GM21390 (cell line): Measurements from ENCODE around the gene PDIA2.

ENCODE experiments used
- ATAC-seq: cut with Tn5 transposase; IDR thresholded peaks from one replicate; pipeline ENCODE4 v1.9.1; 2021; ENCODE audit not compliant: unreplicated experiment

PDIA2 gene

DNA sequence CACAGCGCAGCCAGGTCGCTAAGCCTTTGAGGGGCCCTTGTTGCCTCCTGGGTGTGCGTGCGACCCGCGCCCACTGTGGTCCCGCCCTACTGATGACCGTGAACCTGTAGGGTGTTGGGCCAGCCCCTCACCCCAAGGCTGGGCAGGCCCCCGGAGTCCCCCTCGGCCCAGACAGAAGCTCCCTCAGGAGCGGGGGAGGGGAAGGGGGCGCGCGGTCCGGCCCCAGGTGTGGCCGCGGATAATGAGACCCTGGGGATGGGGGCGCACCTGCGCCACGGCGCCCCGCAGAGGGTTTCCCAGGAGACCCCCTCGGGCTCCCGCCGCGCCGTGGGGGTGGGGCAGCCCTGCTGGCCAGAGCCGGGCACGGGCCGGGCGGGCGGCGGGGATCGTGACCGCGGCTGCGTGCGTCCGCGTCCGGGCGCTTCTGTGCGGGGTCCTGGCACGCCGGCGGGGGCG, 2.9 kb upstream of the PDIA2 start:
- ATAC-seq = no peak

DNA sequence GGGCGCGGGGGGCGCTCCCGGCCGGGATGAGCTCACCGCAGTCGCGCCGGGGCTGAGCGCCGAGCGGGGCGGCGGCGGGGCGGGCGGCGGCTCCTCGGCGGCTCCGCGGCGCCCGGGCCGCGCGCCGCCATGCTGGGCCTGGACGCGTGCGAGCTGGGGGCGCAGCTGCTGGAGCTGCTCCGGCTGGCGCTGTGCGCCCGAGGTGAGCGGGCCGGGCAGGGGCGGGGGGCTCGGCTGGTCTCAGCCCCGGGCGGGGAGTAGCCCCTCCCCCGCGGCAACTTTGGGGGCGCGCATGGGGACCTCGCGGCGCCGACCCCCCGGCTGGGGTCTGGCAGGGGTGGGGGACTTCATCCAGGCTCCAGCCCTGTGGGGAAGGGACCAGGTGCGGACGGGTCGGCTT, 2.4 kb upstream of the PDIA2 start, which contains the start of gene ARHGDIG:
ARHGDIG (plus strand) TSS at position 40 of the 400 bp plus-strand sequence; CDS start at position 130, 90 bp downstream.
- ATAC-seq = no peak

DNA sequence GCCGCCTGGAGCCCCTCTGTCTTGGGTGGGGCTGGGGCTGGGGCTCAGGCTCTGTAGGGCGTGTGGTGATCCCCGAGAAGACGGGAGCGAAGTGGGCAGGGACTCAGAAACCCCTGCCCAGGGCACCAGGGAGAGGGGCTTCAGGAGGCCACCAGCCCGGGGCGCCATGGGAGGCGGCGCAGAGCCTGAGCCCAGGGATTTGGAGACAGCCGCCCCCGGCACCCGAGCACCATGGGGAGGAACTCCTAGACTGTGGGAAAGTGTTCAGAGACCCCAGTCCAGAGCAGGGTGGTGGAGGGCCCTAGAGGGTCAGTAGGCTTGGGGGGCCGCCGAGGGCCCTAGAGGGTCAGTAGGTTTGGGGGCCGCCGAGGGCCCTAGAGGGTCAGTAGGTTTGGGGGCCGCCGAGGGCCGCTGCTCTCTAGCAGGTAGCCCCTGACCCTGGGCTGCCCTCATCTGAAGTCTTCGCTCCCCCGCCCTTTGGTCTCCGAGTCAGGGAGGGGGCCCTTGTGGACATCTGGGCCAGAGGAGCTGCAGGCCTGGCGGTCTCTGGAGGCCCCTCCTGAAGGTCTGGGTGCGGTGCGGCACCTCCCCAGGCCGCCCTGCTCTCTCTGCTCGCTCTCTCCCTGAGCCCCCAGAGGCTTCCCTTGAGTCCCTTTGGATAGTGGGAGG, 1.8 kb upstream of the PDIA2 start:
- ATAC-seq = no peak

DNA sequence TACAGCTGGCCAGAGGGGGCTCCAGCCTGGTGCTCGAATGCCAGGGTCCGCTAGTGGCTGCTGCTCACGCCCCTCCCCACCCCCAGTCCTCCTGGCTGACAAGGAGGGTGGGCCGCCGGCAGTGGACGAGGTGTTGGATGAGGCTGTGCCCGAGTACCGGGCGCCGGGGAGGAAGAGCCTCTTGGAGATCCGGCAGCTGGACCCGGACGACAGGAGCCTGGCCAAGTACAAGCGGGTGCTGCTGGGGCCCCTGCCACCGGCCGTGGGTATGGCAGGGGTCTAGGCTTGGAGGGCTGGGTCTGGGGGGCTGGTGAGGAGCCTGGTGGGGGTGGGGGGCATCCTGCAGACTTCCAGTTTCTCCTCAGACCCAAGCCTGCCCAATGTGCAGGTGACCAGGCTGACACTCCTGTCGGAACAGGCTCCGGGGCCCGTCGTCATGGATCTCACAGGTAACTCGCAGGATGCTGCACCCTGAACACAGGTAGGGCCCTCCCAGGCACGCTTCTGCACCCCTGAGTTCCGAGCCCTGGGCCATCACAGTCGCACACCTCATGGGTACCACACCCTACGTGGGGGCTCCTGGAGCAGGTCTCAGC, 1.2 kb upstream of the PDIA2 start:
- ATAC-seq = no peak

DNA sequence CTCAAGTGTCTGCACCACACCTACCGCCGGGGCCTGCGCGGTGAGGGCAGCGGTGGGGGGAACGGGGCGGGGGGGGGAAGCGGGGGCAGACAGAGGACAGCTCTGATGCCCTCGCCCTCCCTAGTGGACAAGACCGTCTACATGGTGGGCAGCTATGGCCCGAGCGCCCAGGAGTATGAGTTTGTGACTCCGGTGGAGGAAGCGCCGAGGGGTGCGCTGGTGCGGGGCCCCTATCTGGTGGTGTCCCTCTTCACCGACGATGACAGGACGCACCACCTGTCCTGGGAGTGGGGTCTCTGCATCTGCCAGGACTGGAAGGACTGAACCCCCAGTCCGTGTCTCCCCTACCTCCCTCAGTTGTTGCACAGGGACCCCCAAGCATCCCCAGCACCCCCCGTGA, 473 bp upstream of the PDIA2 start:
- no peak for ATAC-seq

DNA sequence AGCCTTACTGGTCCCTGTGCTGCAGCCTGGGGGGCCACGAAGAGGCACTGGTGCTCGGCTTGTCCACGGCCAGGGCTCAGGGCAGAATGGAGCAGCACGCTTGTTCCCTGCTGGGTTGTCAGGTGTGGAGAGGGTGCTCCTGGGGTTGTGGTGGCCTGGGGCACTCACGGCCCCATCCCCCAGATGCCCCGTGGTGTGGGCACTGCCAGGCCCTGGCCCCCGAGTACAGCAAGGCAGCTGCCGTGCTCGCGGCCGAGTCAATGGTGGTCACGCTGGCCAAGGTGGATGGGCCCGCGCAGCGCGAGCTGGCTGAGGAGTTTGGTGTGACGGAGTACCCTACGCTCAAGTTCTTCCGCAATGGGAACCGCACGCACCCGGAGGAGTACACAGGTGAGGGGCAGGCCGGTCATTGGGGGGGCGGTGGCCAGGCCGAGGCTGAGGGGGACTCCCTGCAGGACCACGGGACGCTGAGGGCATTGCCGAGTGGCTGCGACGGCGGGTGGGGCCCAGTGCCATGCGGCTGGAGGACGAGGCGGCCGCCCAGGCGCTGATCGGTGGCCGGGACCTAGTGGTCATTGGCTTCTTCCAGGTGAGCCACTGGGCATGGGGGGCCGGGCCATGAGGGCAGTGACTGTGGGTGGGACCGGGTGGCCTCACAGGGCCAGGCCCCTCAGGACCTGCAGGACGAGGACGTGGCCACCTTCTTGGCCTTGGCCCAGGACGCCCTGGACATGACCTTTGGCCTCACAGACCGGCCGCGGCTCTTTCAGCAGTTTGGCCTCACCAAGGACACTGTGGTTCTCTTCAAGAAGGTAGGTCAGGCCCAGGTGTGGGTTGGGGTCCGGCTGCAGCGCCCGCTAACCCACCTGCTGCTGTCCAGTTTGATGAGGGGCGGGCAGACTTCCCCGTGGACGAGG, 1.5 kb downstream of the PDIA2 start:
- no peak for ATAC-seq

DNA sequence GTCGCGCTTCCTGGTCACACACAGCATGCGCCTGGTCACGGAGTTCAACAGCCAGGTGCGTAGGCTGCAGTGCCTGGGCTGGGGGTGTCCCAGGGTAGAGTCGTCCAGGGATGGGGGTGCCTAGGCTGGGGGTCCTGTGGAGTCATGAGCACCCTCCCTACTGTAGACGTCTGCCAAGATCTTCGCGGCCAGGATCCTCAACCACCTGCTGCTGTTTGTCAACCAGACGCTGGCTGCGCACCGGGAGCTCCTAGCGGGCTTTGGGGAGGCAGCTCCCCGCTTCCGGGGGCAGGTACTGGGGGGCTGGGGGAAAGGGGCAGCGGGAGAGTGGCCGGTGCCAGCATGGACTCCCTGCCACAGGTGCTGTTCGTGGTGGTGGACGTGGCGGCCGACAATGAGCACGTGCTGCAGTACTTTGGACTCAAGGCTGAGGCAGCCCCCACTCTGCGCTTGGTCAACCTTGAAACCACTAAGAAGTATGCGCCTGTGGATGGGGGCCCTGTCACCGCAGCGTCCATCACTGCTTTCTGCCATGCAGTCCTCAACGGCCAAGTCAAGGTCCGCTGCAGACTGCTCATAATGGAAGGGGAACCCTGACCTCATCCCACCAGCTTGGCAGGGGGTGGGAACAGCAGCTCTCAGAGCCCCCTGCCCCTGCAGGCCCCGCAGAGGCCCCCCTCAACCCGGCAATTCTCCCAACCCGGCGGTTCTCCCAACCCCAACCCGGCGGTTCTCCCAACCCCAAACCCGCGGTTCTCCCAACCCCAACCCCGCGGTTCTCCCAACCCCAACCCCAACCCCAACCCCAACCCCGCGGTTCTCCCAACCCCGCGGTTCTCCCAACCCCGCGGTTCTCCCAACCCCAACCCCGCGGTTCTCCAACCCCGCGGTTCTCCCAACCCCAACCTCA, 2.4 kb downstream of the PDIA2 start:
- ATAC-seq = no peak

DNA sequence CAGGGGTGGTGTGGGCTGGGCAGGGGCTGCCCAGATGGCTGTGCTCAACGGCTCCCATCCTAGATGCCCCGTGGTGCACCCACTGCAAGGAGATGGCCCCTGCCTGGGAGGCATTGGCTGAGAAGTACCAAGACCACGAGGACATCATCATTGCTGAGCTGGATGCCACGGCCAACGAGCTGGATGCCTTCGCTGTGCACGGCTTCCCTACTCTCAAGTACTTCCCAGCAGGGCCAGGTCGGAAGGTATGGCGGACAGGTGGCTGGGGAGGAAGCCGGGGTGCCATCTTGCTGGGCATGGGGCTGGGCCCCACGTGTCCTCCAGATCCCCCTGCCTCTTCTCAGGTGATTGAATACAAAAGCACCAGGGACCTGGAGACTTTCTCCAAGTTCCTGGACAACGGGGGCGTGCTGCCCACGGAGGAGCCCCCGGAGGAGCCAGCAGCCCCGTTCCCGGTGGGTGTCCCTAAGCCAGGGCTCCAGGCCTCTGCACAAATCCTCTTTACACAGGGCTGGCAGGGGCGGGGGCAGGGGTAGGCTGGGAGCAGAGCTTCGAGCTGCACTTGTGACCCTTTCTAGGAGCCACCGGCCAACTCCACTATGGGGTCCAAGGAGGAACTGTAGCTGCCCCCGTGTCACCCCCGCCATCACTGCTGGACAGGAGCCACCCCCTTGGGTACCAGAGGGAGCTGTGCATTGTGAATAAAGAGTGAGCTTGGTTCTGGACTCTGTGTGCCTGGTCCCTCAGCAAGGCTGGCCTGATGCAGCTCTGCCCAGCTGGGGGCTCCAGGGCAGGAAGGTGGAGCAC, 3.7 kb downstream of the PDIA2 start:
- ATAC-seq = no peak

DNA sequence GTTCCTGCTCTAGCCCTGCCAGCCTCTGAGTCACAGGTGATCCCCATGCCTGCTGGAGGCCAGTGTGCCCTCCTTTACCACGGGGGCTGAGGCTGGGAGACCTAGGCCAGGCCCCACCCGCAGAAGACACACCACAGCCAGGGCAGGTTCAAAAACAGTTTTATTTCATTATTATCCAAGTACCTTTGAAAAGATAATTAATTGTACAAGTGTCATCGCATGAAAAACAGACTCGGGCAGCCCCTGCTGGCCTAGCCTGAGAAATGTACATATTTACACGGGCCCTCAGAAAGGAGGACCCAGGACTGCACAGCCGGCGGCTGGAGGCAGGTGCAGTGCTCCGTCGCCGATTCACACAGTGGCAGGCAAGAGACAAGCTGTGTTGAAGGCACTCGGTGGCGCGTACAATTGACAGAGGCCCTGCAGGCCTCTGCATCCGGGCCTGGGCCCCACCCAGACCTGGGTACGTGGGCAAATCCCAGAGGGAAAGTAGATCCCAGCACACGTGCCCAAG, 4.4 kb downstream of the PDIA2 start:
- ATAC-seq = no peak

DNA sequence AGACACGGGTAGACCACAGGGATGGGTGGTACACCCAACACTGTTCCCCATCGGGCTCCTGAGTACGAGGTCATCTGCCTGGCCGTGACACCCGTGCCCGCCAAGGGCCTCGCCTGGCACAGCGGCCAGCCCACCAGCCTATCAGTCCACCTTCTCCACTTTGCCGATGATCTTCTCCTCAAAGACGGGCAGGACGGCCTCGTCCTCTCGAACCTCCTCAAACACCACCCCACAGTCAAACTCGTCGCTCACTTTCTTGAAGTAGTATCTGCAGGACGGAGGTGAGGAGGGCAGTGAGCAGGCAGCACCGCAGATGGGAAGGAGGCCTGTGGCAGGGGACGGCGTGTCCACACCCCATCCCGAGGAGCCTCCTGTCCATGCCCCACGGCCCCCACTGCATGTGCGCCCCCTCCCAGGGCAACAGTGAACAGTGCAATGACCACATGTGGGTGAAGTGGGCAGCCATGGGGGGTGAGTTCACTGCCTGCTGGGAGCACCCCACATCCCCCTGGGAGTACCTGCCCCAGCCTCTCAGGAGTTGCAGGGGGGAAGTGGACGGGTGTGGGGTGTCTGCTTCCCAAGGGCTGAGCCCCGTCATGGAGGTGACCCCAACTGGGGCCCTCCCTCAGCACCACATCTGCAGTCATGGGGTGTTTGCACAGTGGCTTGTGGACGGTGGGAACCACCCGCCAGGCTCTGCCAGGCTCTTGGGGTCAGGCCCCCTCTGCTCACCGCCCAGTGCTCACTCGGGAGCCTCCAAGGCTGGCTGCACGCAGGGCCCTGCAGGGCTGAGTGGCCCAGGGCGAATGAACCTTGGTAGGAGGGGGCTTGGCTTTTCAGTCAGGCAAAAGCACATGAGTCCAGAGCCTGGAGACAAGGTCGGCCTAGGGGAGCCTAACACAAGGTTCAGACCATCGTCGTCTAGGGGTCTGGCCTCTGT, 5.3 kb downstream of the PDIA2 start:
- no peak for ATAC-seq

DNA sequence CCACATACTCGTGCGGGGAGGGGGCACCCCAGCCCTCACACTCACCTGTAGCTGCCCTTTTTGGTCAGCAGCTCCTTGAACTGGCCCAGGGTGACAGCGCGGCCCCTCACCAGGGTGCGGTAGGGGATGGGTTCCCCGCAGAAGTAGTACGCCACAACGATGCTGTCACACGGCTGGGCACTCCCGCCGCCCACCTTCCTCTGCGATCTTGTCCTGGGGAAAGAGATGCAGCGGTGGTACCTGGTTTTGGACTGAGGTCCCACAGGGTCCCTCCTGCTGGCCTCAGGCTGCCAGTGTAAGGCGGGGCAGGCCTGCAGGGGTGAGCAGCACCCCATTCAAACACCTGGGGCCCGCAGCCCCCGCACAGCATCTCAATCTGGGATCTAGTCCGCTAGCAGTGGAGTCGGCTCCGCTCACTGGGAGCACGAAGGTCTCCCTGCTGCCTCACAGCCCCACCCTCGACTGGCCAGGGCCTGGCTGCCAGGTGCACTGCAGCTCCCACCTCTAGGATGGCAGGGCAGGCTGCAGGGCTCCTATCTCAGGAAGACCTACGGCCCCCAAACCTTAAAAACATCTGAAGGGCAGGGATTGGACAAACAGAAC, 6.5 kb downstream of the PDIA2 start:
- ATAC-seq = no peak

DNA sequence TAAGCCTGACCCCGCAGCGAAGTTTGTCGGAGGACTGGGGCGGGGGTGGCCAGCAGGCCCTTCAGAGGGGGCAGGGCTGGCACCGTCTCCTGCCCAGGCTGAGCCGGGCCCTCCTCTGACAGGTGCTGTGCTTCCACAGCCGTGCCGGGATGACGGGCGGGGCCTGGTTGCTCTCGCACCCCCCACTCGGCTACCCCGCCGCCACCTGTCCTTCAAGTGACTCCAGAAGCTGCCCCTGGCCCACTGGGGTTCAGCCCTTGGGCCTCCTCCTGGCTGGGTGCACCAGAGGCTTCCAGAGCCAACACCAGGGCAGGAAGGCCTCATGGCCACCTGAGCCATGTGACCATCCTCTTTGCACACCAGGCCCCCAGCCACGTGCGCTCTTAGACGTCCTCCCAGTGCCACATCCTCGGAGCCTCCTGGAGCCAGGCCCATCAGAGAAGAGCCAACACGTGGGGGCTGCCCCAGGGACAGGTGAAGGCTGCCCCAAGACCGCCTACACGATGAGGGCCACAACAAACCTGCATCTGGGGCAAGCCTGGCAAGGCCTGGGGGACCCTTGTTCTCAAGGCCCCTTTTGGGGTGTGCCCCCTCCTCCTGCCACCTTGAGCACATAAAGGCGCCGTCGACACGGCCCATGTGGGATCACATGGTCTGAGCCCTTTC, 7.2 kb downstream of the PDIA2 start:
- ATAC-seq = no peak

DNA sequence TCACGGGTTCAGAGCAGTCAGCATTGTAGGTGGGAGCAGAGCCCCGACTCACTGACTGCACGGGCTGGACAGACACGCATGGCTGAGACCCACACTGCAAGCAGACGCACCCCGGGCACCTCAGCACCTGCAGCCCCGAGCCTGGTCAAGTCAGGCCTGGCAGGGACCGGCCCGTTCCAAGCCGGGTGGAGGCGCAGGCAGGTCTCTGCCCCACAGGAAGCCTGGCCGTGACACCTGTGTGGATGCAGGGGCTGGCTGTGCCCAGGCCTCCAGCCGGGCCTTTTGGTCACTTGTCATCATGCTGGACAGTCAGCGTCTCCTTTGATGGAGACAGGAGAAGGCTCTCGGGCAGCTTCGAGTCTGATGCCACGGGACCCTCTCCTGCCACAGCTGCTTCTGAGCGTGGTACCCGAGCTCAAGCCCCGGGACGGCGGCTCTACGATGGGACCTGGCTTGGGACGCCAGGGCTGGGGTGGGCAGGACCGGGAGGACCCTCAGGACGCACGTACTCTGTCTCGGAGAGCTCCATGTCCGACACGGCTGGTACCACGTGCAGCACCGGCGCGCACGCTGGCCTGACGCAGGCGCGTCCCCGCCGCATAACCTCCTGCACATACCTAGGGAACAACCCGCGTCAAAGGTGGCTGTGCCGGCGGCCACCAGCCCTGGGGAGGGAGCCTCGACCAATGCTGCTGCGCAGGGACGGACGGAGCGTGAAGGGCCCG, 7.9 kb downstream of the PDIA2 start:
- ATAC-seq = no peak

DNA sequence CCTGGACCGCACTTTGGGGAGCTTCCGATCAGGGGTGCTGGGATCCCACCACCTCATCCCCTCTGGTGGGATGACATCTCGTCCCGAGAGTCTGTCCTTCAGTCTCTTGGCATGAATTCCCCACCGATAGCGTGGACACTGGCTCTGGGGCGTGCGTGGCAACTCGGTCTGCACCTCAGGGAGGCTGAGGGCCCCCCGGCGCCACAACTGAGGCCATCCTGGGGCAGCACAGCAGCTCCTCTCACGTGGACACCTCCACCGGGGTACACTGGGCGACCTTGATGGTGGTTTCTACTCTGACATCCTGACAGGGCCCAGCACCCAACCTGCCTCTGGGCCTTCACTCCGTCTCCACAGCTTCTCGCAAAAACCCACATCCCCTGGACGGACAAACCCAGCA, 8.6 kb downstream of the PDIA2 start:
- no peak for ATAC-seq

DNA sequence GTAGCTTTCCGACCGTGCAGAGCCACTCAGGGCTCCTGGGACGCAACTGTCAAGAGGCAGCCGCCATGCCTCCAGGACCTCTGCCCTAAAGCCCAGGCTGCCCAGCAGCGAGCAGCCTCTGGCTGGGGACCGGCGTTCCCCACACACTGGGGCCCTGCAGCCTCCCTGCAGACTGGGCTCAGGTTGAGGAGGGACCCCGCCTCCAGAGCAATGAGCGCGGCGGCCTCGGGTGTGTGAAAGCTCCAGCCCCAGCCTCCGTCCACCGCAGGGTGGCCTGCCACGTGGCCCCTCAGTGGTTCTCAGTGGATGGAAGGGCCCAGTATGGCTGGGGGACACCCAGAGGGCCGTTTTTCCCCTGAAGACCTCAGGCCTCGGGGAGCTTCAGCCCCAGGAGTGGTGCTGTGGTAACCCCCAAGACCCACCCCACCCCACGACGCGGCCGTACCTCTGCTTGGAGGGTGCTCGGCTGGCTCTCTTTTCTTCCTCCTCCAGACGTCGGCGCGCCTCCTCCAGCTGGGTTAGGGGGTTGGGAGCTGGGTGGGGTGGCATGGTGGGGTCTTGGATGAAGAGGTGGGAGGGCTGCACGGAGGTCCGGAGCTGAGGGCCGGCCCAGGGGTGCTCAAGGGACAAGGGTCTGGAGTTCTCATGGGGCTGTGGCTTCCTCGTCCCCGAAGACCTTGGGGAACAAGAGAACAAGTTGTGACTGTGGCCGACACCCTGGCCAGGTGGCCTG, 10.2 kb downstream of the PDIA2 start:
- no peak for ATAC-seq

DNA sequence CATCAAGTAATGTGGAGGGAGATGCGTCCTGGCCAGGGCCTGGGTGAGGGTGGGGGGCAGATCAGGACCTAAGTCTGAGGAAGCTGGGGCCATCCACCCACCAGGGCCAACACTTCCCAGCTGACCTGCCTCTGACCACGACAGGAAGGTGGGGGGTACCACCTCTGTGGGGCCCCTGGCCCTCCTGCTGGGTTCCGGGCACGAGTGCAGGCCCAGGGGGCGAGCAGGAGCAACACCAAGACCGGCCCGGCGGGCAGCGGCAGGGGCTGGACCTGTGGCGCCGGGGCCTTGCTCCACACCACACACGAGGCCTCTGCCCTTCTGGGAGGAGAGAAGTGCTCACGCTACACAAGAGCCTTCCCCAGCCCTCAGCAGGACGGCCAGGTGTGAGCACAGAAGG, 13.3 kb downstream of the PDIA2 start:
- no peak for ATAC-seq
